DMS114 treated with DMSO at 0.1 percent for 48 hours (cell line): ENCODE measurements around the gene SPATS2.
"Not testable (repeated sequence)": the region's sequence is repeated elsewhere in the genome, so short reads cannot be mapped to it uniquely, and the experiment has no call there.

Experiments used
- DNase-seq: peaks from one replicate; lab custom pipeline; 2025; ENCODE audit not compliant: unreplicated experiment; lab: John Stamatoyannopoulos, UW

Gene SPATS2

DNA sequence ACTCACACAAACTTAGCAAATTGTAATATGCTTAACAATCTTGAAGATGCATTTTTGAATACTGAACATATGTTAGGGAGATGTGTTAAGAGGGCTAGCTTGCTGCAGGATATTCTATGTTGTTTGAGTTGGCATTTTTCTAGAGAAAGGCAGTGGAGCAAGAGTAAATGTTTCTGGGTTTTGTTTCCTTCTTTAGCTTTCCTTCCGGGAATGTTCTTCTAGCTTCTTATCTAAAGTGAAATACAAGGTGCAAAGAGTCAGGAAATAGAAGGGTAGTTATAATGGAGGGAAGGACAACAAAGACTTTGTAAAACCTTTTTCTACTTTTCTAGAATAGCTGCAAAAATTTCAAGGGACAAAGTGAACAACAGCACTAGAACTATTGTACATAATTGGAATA is 94.0 kb downstream of the SPATS2 start:
- DNase-seq = no peak

DNA sequence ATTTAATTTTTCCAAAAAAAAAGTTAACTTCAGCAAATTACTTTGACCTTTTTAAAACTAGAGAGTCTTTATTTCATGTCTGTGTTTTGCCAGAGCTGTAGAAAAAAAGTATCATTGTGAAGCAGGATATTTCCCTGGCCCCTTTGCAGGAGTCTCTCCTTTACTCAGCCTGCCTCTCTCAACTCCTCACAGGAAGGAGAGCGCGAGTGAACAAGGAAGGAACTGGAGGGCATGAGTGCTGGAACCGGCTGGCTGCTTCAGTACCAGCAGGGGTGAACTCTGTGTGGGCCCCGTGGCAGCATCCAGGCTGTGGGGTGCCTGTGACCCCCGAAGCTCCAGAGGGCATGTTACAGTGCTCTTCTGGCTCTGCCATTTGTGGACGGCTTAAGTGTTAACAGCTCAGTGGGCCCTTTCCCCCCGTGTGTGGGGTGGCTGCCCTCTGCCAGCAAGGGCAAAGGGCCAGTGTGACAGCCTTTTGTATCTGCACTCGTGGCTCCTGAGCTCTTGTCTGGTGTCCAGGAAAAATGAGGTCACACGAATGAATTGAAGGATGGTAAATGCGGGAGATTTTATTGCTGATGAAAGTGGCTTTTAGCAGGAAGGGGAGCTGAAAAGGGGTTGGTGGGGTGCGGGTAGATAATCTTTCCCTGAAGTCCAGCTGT is 95.0 kb downstream of the SPATS2 start:
- DNase-seq = no peak

DNA sequence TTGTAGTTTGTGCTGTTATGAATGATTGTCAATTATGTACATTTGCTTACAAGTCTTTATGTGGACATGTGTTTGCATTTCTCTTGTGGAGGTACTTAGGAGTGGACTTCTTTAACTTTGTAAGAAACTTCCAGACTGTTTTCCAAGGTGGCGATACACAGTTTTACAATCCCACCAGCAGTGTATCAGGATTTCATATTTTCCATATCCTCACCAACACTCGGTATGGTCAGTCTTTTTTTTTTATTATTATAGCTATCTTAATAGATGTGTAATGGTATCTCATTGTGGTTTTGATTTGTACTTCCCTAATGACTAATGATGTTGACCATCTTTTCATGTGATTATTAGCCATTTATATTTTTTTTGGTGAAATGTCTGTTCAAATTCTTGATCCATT is 97.9 kb downstream of the SPATS2 start:
- no peak for DNase-seq

DNA sequence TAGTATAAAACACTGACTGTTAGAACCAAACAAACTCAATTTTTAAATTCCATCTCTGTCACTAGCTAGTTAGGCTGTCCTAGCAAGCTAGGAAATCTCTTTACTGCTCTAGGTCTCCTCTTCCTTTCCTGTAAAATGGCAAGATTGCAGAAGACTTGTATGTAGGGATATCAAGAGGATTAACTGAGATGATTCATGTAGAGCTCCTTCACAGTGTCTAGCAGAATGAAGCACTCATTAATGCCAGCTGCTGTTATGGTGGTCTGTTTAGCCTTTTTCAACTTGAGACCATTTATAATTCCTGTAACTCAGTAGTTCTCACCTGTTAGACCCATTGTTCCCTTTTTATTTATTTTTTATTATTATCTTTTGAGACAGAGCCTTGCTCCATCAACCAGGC is 103.7 kb downstream of the SPATS2 start:
- DNase-seq = no peak

DNA sequence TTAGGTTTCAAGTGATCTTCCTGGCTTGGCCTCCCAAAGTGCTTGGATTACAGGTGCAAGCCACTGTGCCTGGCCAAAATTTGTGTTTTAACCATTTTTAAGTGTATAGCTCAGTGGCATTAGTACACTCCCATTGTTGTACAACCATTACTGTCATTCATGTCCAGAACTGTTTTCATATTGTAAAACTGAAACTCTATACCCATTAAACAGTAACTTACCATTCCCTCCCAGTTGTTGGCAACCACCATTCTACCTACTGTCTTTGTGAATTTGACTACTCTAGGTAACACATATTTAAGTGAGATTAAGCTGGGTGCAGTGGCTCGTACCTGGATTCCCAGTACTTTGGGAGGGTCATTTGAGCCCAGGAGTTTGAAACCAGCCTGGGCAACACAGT is 104.3 kb downstream of the SPATS2 start:
- no peak for DNase-seq

DNA sequence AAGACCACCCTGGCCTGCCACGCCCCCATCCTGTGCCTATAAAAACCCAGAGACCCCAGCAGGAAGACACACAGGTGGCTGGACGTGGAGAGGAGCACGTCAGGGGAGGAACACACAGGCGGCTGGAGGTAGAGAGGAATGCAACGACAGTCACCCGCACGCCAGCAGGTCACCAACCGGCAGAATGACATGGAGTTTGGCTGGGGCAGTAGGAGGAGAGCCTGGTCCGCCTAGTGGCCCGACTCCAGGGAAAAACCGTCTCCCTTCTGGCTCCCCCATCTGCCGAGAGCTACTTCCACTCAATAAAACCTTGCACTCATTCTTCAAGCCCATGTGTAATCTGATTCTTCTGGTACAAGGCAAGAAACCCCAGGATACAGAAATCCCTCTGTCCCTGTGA is 108.8 kb downstream of the SPATS2 start:
- DNase-seq = no peak

DNA sequence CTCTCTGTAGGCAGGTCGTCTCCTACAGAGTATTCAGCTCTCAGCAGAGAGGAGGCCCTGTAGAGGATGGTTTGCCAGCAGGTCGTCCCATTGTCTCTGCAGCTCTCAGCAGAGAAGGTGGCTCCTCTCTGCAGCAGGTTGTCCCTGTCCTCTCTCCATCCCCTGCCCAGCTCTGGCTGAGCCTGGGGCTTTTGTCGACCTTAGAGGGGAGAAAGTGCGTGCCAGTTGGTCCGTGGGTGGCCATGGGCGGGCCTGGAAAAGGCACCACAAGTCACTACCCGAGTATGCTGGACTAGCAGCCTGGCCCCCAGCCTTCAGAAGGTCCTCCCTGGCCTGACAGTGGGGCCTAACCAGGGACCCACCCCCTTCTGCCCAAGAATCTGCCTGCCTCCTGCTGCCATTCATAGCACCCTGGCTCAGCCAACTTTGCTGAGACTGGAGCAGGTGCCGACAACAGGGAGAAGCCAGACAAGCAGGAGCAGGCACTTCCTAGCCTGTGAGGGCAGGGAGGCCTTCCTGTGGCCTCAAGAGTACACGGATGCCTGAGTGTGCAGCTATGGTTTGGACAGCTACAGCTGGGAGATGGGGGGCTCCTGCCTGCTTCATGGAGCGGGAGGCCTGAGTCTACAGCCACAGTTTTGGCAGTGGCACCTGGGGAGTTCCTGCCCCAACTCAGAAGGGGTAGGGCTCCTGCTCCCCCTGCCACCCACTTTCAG is 111.8 kb downstream of the SPATS2 start:
- DNase-seq = no peak

DNA sequence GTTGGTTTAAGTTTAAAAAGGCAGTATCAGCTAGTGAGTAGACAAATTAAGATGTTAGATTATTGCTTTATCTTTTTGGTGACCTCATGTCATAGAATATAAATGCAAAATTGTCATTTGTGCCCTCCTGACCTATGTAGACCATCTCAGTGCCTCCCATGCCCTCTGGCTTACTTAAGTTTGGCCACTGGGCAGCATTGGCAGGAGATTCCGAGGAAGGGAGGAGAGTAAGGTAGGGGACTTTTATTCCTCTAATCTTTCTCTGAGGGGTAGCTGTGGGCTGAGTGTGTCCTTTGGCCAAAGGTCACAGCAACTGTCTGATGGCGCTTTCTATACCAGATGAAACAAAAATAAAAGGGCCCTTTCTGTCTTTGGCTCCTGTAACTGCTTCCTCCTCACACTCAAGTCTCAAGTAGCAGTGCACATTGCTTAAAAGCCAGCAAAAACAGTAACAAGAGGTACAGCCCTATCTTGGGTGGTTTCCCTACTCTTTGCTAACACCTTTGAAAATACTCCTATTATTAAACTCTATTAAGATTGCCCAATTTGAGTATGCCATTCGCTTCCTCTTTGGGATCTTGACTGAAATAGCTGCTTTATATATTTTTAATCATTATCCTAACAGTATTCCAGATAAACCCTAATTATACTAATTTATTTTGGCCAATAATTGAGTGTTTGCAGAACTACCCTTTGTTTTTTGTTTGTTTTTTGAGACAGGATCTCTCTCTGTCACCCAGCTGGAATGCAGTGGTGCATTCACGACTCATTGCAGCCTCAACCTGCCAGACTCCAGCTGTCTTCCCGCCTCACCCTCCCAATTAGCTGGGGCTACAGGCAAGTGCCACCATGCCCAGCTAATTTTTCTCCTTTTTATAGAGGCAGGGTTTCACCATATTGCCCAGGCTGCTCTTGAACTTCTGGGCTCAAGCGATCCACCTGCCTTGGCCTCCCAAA is 115.1 kb downstream of the SPATS2 start:
- DNase-seq = no peak

DNA sequence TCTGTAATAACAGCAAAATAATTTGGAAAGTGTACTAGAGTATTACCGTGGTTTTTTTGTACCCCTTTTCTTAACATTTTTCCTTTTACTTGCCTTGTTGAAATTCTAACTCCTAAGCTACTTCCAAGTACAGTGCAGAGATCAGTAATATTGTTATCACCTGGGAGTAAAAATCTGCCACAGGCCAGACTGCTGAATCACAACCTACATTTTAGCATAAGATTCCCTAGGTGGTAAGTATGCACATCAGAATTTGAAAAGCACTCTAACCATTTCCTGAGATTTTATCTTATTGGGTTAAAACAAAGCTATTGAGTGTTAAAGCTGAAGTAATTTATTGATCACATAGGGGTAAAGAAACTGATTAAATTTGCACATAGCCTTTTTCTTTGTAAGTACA is 116.4 kb downstream of the SPATS2 start:
- no peak for DNase-seq

DNA sequence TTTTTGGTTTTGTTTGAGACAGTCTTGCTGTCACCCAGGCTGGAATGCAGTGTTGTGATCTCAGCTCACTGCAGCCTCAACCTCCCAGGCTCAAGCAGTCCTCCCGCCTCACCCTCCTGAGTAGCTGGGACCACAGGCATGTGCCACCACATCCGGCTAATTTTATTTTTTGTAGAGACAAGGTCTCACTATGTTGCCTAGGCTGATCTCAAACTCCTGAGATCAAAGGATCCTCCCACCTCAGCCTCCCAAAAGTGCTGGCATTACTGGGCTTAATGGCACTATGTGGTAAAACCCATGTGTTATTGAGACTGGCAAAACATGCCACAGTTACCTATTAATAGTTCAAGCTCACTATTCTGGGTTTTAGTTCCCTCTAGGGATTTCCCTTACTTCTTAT is 120.3 kb downstream of the SPATS2 start:
- DNase-seq = no peak

DNA sequence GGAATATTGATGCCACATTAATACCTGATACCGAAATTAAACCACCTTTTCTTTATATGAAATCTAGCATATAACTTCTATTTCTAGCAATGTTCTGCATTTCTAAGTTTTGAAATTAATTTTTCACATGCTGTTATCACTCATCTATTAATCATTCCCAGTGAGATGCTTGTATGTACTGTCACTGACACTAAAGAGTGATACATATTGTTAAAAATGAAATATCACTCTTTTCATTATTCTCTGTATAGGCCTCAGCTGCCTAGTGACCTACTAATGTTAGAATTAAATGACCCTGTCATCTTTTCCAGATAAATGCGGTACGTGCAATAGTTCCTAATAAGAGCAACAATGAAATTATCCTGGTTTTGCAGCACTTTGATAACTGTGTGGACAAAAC is 121.9 kb downstream of the SPATS2 start:
- no peak for DNase-seq

DNA sequence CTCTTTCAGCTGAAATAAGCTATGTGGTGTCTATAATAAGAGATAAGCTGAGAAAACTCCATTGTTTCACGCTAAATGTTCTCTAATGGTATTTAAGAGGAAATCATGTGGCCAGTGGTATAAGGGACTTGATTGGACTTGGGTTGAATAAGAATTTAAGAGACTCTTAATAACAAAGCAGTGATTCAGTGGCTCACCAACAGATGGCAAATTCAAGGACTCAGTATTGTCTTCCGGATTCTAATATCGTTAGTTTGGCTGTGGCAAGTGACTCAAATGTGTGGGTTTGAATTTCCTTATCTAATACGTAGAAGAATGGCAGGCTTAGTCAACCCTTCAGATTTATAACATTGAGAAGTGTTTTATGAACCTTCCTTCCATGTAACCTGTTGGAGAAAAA is 122.5 kb downstream of the SPATS2 start:
- DNase-seq = no peak

DNA sequence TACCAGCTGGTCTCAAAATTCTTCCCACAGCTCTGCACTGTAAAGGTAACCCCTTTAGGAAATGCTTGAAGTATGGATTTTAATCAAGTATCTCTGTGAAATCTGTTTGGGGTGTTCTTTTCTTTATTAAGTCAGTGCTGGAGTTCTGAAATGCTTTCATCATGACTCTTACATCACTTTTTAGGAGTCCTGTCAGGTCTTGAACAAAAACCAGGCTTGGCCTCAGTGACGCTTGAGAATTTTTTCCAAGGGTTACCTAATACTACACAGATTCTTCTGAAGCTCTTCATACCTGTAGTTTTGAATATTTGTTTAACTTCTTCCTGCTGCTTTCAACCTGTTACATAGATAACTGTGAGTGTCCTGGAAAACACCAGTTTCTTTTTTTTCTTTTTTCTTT is 124.6 kb downstream of the SPATS2 start:
- DNase-seq = no peak

DNA sequence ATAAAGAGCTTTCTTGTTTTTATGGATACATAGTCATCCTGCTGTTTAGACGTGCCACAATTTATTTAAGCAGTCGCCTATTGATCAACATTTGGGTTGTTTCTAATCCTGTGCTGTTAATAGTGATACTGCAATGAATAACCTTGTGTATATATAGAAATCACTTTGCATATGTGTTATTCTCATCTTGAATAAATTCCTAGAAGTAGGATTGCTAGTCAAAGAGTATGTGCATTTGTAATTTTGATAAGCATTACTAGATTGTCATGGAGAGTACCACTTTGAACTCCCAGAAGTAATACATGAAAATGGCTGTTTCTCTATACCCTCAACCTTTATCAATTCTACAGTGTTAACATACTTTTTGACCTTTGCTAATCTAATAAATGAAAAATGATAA is 126.6 kb downstream of the SPATS2 start:
- no peak for DNase-seq

DNA sequence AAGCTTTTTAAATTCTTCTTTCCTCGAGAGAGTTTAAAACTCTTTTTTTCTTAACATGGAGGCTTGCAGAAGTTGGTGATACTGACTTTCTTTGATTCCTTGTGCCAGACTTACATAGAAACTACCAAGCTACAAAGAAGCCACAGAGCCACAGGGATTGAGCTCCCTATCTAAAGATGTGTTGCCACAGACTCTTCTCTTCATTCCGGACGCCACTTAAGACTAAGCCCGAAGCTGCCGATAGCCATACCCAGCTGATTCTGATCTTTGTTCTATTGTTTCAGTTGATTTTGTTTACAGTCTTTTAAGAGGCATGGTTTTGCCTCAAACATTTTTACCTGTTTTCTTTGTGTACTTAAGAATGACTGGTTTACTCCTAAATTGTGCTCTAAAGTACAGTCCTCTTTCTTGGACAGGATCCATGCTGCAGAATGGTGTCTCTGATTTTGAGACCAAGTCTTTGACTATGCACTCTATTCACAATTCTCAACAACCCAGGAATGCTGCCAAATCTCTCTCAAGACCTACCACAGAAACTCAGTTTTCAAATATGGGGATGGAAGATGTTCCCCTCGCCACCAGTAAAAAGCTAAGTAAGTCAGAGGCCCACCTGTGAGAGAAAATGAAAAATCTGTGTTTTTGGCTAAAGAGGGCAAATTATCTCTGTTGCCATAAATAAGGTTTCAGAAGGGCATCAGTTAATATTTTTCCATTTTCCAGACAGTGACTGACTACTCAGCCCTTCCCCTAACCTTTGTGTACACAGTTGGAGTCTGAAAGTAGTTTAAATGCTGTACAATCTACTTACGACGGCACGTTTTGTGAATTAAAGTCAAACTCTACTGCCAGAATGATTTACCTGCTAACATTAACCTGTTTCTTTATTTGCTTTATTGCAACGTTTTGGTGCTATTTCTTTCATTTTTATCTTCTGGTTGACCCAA is 129.4 kb downstream of the SPATS2 start:
- no peak for DNase-seq

DNA sequence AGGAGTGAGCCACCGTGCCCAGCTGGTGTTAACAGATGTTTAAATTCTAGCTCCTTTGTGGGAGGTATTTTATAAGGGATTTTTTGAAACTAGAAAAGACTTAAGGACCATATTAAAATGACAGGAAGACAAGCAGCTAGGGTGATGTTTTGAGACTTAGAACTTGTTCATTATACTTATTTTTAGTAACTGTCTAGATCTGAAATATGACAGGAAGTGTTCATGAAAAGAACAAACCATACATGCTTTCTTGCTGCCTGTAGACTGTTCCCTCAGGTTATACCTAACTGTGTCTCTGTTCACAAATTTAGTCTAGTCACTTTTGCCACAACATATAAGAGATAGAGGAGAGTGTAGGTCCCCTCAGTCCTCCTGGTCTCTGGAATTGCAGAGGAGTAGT is 134.6 kb downstream of the SPATS2 start:
- no peak for DNase-seq

DNA sequence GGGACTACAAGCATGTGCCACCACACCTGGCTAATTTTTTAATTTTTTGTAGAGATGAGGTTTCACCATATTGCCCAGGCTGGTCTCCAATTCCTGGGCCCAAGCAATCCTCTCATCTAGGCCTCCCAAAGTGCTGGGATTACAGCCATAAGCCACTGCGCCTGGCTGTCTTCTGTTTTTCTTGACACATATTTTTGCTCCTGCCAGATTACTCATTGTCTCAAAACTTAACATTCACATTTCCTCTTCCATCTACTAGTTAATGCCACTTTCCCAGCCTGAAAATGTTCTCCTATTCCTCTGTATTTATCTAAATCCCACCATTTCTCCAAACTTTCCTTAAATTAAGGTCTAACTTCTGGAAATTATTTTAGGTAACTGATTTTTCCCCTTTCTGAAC is 135.3 kb downstream of the SPATS2 start:
- DNase-seq = no peak

DNA sequence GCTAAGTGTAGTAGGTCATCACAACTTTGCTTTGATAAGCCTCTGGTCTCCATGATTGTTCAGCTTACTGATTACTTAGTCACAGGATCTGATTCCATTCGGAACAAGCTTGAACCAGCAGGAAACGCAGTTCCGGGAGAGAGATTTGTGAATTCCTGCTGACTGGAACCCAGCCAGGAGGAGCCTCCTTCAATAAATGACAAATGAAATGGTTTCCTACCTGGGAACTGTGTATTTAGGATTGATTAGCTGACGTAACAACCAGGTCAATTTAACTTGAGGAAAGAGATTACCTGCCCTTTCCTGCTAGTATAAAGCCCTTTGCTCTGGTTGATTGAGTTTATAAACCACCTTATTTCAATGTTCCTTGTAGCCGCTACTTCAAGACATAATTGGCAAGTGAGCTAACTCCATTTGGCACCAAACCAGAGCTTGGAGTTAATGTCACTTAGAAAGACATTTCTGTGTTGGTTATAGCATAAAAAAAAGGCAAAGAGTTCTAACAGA is 136.5 kb downstream of the SPATS2 start:
- DNase-seq = no peak

DNA sequence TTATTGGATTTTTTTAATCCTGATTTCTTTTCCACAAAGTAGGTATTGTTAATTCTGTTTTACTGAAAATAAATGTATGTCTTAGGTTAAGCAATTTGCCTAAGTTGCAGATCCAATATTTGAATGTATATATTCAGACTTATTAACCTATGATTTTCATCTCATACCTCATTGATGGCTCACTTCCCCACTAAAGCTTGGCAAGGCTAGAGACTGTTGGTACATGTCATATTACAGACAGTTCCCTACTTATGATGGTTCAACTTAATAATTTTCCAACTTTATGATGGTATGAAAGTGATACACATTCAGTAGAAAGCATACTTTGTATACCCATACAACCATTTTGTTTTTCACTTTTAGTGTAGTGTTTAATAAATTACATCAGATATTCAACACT is 138.4 kb downstream of the SPATS2 start:
- no peak for DNase-seq

DNA sequence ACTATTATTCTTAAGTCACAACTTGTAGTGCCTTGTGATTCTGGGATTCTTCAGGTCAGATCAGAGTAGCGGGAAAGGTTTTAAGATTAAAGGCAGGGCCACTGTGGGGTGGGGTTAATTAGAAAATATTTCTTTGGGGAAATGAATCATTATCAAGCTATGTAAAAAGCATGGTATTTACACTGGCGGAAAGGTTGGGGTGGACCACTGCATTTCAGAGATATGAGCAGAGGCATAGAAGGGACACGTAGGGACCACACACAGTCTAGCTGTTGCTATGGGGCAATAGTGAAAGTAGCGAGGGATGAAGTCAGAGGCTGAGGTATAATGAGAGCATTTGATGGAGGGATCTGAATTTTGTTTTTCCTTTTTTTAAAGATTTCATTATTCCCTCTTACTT is 139.9 kb downstream of the SPATS2 start:
- no peak for DNase-seq

DNA sequence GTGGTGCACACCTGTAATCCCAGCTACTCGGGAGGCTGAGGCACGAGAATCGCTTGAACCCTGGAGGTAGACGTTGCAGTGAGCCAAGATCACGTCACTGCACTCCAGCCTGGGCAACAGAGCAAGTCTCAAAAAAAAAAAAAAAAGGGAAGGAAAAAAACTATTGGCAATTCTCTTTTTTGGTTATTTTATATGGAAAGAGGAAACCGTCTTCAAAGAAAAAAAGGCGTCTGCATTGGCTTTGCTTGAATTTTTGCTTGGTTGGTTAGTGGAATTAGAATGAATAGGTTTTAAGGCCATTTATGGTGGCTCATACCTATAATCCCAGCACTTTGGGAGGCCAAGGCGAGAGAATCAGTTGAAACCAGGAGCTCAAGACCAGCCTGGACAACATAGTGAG is 142.4 kb downstream of the SPATS2 start:
- not testable (repeated sequence) for DNase-seq
